Suppressor macrophage treated with lipopolysaccharide for 4 hours (primary cell): Measurements from ENCODE around the gene ARHGAP12.

Source experiments
- DNase-seq: peaks from one replicate; pipeline ENCODE4 v3.0.0-alpha.2; 2020

The ARHGAP12 gene

DNA sequence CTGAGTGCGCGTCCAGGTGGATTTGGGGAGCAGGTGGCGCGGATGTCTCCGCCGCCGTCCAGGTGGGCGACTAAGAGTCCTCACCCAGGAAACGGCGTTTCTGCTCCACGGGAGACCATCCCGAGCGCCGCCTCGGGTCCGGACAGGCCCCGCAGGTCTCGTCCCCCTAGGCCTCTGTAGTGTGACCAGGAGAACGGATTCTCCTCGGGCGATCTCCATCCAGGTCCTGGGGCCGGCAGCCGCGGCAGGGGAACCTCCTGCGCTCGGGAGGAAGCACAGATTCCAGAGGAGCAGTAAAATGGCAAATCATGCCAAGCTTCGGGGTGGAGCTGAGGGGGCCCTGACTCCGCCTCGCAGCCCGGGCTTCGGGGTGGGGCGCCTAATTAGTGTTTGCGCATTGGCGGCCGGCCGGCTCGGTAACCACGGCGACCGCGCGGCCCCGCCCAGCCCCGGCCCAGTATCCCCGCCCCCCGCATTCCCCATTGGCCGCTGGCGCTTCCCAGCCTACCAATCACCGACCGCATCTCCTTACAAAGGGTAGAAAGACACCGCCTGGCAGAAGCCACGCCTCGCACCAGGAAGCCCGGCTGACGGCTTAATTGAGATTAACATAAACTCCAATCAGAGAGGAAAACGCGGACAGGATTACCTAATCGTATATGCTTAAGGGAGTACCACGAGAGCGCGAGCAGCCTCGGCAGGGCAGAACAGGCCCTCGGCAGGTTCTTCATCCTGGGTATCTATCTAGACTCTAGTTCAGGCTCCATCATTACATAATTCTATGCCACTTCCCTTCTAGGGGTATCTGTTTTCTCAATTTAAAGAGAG, 168.6 kb downstream of the ARHGAP12 start:
- DNase-seq: peak; percentile 96

DNA sequence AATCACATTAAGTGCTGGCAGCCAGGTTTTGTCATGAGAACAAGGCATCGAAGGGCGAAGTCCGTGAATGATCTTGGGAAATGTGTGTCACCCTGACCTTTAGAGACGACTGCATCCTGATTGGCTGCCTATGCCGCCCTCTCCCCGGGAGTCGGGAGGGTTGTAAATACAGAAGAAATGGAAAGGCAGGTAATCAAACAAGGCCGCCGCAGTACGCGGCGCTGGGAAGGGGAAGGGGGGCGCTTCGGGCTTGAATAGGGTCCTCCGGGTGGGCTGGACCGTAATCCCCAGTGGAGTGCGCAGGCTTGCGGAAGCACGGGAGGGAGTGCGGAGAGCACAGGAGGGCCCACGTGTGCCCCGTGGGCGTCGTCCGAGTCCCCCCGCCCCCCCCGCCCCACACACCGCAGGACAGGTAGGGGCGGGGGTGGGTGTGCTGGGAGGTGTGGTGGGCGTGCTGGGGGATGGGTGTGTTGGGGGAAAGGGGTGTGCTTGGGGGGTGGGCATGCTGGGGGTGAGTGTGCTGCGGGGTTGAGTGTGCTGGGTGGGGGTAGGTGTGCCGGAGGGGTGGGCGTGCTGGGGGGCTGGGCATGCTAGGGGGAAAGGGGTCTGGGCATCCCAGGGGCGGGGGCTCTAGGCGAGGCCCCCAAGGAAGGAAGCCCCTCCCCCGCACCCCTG, 169.4 kb downstream of the ARHGAP12 start:
- DNase-seq: peak; percentile 82

GRCh38 chr10:31758495-31758894, 170.1 kb downstream of the ARHGAP12 start:
- no peak for DNase-seq

GRCh38 chr10:31757831-31758230, 170.8 kb downstream of the ARHGAP12 start:
- DNase-seq: no peak

DNA sequence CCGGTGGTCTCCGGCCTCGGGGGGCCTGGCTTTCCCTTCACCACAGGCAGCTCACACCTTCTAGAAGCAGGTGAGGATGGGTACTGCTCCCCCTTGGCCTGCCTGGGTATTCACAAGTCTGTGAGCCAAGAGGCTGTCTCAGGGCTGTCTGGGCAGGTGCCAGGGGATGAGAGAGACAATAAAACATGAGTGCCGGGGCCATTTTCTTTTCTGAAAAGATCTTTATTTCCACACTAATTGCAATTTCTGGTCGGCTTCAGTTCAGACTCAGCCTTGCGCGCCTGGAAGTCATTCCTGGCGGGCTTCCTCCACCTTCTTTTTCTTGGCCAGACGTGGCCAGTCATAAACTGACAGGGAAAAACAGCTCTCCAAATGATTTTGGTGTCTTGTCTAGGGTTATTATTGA, 171.2 kb downstream of the ARHGAP12 start:
- DNase-seq: no peak

GRCh38 chr10:31756729-31757110, 171.9 kb downstream of the ARHGAP12 start:
- peak; percentile 38 for DNase-seq

GRCh38 chr10:31756101-31756728, 172.4 kb downstream of the ARHGAP12 start:
- DNase-seq: no peak
